Cardiac fibroblast (primary cell): ENCODE measurements around the gene CD99L2.
A peak's percentile ranks its signal among the peaks of the same experiment; 100 is the strongest.

Experiments used
- DNase-seq, 2 donors: peaks; one replicate each; pipeline versions ENCODE4 v3.0.0 to v3.0.0-alpha.2; 2010; ENCODE audit warnings: low read depth in 2 of 2
- H3K4me3 ChIP-seq, 2 donors: replicated peaks in 1 of 2; 1 replicate in 1 of 2; 2 replicates in 1 of 2; pipeline ENCODE4 v1.5.1; 2011; ENCODE audit warnings: low read depth in 2 of 2, low read length in 2 of 2, mild to moderate bottlenecking in 2 of 2, moderate library complexity in 1 of 2
- CTCF ChIP-seq: IDR thresholded peaks from one replicate; pipeline ENCODE4 v1.5.1; 2011; ENCODE audit warnings: low read depth, mild to moderate bottlenecking, low read length, inconsistent platforms

The CD99L2 gene

GRCh38 chrX:150763303-150763797 is 135.1 kb downstream of the CD99L2 start:
- no peak overlapping the region for H3K4me3 ChIP-seq
- no peak for DNase-seq
- TF ChIP-seq CTCF = no peak

GRCh38 chrX:150762258-150763165 is 136.0 kb downstream of the CD99L2 start:
- peak in 1 of 2 donors; percentile 13 for DNase-seq
- no peak overlapping the region for H3K4me3 ChIP-seq
- no peak for TF ChIP-seq CTCF

- no peak for DNase-seq
- no peak overlapping the region for H3K4me3 ChIP-seq
- no peak for TF ChIP-seq CTCF
These were observed 136.7 kb downstream of the CD99L2 start for GRCh38 chrX:150761819-150762216.

DNA sequence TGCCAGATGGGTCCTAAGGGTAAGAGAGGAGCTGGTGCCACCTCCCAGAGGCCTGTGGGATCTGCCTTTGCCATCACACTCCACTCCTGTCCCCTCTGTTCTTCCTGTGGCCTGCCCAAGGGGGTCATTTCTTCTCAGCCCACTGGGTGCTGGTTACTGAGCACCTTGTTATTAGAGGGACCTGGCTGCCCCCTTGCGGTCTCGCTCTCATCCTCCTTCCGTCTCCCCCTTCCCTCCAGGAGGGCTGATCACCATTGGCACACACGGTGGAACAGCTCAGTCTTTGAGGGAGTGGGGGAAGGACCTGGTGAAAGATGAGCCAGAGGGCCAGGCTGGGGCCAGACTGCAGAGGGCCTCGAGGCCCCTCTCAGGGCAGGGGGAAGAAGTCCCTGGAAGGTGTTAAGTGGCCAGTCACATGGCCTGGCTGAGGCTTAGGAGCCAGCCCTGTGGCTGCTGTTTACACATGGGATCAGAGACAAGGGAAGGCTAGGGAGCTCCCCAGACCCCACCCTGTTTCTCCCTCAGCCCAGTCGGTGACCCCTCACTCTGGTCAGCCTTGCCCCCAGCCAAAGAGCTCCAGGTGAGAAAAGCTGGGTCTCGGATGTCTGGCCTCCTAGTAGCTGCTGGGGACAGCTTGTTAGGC is 137.2 kb downstream of the CD99L2 start:
- H3K4me3 ChIP-seq = no peak overlapping the region
- no peak for TF ChIP-seq CTCF
- no peak for DNase-seq

GRCh38 chrX:150759568-150760416 is 138.7 kb downstream of the CD99L2 start:
- no peak for DNase-seq
- no peak overlapping the region for H3K4me3 ChIP-seq
- no peak for TF ChIP-seq CTCF

DNA sequence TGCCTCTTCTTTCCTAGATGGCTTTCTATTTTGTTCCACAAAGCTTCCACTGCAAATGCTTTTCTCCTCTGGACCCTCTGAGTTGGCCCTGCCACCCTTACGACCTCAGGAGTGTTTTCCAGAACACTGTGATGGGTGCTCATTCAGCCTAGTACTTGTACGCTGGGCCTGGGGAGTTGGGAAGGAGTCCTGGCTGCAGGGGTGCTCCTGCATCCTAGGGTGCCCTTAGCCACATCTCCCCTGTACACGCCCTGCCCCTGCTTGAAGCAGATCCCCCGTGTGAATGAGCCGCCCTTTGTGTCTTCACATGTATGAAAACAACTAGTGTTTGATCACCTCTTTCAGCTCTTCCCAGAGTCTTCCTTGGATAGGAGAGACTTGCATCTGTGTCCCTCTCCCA is 141.1 kb downstream of the CD99L2 start:
- no peak for DNase-seq
- no peak for TF ChIP-seq CTCF
- no peak overlapping the region for H3K4me3 ChIP-seq
